Left lung (tissue), 10 donors: Measurements from ENCODE around the gene TESK1. TPM values are rescaled to one million over a fixed set of nuclear protein-coding genes. Genes with fewer than 3 reads are reported as not detected.

Source experiments
- ATAC-seq: fragments of 200-7000 bp; cut with Tn5 transposase; one replicate; pipeline ENCODE4 v1.9.1; 2020; ENCODE audit warnings: moderate library complexity
- DNase-seq, 4 donors: peaks; one replicate each; pipeline ENCODE4 v3.0.0-alpha.2; 2013 to 2020
- H3K27ac ChIP-seq, 2 donors: fragments of 200-600 bp; sonication (generic) in 1 of 2; one replicate each; pipeline versions ENCODE4 v1.5.0 to v1.8.0; 2020 to 2021
- H3K27me3 ChIP-seq, 2 donors: fragments of 200-600 bp; sonication (generic) in 1 of 2; one replicate each; pipeline versions ENCODE4 v1.5.0 to v1.8.0; 2020 to 2021
- H3K36me3 ChIP-seq, 2 donors: fragments of 200-600 bp; sonication (generic) in 1 of 2; one replicate each; pipeline versions ENCODE4 v1.5.0 to v1.8.0; 2020 to 2021
- H3K4me1 ChIP-seq, 2 donors: fragments of 200-600 bp; one replicate each; pipeline ENCODE4 v1.8.0; 2021
- H3K4me3 ChIP-seq, 2 donors: fragments of 200-600 bp; sonication (generic) in 1 of 2; one replicate each; pipeline versions ENCODE4 v1.5.0 to v1.8.0; 2020 to 2021; ENCODE audit warnings: mild to moderate bottlenecking in 1 of 2
- H3K9me3 ChIP-seq, 2 donors: fragments of 200-600 bp; sonication (generic) in 1 of 2; one replicate each; pipeline versions ENCODE4 v1.5.0 to v1.8.0; 2020 to 2021
- intact Hi-C, 2 donors: fragments of 100-400 bp; cut with DNase I; formaldehyde crosslinking; loops; one replicate each; pipeline versions ENCODE4 v1.11.2 to v1.14.2; 2022
- polyA plus RNA-seq, 6 donors: library from polyadenylated mRNA; unstranded; fragments of 120-200 nt; gene quantifications; one replicate each; pipeline ENCODE4 v1.2.1, GENCODE V29; 2013; ENCODE audit not compliant: insufficient read length in 6 of 6
- total RNA-seq, 2 donors: library from RNA; stranded (reverse); fragmentation: NEBNext Ultra II Directional; extraction: Animal tissue kit (Norgen Biotek cat#: 25700); gene quantifications; one replicate each; pipeline ENCODE4 v1.2.1, GENCODE V29; 2021
- TF ChIP-seq, protein P1 (sequence below), 2 donors: fragments of 200-600 bp; sonication (generic) in 1 of 2; IDR thresholded peaks; one replicate each; pipeline versions ENCODE4 v1.5.0 to v1.8.0; 2021; ENCODE audit warnings: antibody characterized with exemption in 2 of 2
- donor health status: DM: no; HTN: yes; CAD: no.
- donor health status: DM: no; HTN: no; CAD: no.

Gene TESK1
- total and polyA plus RNA-seq, 8 donors = 30.8 to 44.6 (median 42.0) TPM

GRCh38 chr9:35618854-35619799, 14.1 kb downstream of the TESK1 start:
- TF ChIP-seq, protein P1, sequence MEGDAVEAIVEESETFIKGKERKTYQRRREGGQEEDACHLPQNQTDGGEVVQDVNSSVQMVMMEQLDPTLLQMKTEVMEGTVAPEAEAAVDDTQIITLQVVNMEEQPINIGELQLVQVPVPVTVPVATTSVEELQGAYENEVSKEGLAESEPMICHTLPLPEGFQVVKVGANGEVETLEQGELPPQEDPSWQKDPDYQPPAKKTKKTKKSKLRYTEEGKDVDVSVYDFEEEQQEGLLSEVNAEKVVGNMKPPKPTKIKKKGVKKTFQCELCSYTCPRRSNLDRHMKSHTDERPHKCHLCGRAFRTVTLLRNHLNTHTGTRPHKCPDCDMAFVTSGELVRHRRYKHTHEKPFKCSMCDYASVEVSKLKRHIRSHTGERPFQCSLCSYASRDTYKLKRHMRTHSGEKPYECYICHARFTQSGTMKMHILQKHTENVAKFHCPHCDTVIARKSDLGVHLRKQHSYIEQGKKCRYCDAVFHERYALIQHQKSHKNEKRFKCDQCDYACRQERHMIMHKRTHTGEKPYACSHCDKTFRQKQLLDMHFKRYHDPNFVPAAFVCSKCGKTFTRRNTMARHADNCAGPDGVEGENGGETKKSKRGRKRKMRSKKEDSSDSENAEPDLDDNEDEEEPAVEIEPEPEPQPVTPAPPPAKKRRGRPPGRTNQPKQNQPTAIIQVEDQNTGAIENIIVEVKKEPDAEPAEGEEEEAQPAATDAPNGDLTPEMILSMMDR (IDR thresholded peaks at IDR 0.05) = no peak
- intact Hi-C loops = no loop called here
- Histone ChIP-seq H3K4me1 (peaks cover 6 to 34% of the 10 kb centered on the region in 2 donors), H3K36me3 (no peaks in the 10 kb centered on the region), H3K9me3 (no peaks in the 10 kb centered on the region), H3K4me3 (no peak overlapping the region), H3K27me3 (peaks cover 0 to 8% of the 10 kb centered on the region in 2 donors), H3K27ac (peak overlapping the region in 1 of 2 donors; percentile 18)
- ATAC-seq (peak; percentile 31), DNase-seq (peak in 2 of 4 donors; percentile 13 to 60)

DNA sequence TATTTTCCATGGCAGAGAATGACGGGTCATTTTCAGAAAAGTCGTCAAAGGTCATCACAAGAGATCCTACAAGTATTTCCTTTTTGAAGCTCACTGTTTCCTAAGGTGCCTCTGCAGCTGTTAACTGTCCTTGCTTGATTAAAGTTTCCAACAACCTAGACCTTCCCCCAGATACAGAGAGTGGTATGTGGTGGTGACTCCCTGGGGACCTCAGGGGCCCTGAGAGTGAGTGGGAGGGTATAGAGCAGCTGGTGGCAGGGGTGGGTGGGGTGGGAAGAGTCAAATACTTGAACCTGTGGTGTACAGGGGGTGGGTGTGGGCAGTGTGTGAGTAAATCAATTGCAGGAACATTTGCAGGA, 14.7 kb downstream of the TESK1 start:
- Histone ChIP-seq H3K27me3 (peaks cover 0 to 8% of the 10 kb centered on the region in 2 donors), H3K27ac (no peak overlapping the region), H3K4me3 (no peak overlapping the region), H3K9me3 (no peaks in the 10 kb centered on the region), H3K4me1 (peaks cover 6 to 34% of the 10 kb centered on the region in 2 donors), H3K36me3 (no peaks in the 10 kb centered on the region)
- TF ChIP-seq, protein P1 (IDR thresholded peaks at IDR 0.05) = no peak
- ATAC-seq (no peak), DNase-seq (no peak)
- intact Hi-C loops = no loop called here

DNA sequence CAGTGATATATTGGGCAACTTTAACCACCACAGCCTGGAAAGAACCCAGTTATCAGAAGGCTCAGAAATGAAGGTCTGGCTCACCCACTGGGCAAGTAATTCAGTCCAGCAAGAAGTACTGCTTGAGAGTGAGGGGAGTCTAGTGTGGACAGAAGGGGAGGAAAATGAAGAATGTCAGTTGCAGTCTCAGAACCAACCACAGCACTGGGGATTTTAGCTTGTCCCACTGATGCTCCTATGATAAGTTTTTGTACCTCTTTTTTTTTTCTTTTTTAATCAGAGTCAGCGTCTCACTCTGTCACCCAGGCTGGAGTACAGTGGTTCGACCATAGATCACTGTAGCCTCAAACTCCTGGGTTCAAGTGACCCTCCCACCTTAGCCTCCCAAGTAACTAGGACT, 22.5 kb downstream of the TESK1 start:
- intact Hi-C loops = no loop called here
- no peak overlapping the region for H3K27ac ChIP-seq
- H3K36me3 ChIP-seq = no peaks in the 10 kb centered on the region
- H3K4me1 ChIP-seq = no peaks in the 10 kb centered on the region
- H3K27me3 ChIP-seq = no peaks in the 10 kb centered on the region
- DNase-seq = no peak
- H3K4me3 ChIP-seq = no peak overlapping the region
- H3K9me3 ChIP-seq = no peaks in the 10 kb centered on the region
- ATAC-seq = no peak
- TF ChIP-seq, protein P1 (IDR thresholded peaks at IDR 0.05) = no peak

DNA sequence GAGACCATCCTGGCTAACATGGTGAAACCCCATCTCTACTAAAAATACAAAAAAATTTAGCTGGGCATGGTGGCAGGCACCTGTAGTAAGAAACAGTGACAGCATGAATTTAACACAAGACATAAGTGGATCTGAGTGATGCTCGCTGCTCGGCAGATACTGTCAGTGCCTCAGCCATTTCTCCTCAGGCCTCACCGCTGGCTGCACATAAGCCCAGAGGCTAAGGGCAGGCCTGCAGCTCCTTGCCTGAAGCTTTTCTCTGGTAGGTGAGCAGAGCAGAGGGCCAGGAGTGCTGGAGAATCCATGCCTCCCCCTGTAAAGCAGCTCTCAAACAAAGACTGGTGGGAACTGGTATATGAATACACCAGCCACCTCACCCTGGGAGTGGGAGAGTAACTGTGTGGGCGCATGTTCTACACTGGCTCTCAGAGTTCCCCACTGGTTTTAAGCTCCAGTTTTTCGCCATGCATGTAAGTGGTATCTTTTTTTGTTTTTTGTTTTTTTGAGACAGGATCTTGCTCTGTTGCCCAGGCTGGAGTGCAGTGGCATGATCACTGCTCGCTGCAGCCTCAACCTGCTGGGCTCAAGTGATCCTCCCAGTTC, 23.4 kb downstream of the TESK1 start:
- Histone ChIP-seq H3K9me3 (no peaks in the 10 kb centered on the region), H3K4me3 (no peak overlapping the region), H3K27ac (no peak overlapping the region), H3K4me1 (no peaks in the 10 kb centered on the region), H3K27me3 (no peaks in the 10 kb centered on the region), H3K36me3 (no peaks in the 10 kb centered on the region)
- TF ChIP-seq, protein P1 (IDR thresholded peaks at IDR 0.05) = no peak
- intact Hi-C loops = no loop called here
- no peak for DNase-seq
- no peak for ATAC-seq

- TF ChIP-seq, protein P1 (IDR thresholded peaks at IDR 0.05) = no peak
- ATAC-seq (no peak), DNase-seq (no peak)
- Histone ChIP-seq H3K4me1 (peaks cover 0 to 3% of the 10 kb centered on the region in 2 donors), H3K36me3 (no peaks in the 10 kb centered on the region), H3K4me3 (no peak overlapping the region), H3K27ac (no peak overlapping the region), H3K9me3 (no peaks in the 10 kb centered on the region), H3K27me3 (no peaks in the 10 kb centered on the region)
- intact Hi-C loops = no loop called here
Observed at GRCh38 chr9:35629597-35629996, 24.5 kb downstream of the TESK1 start.
